Right renal pelvis (tissue), 4 donors: ENCODE measurements around the gene SAMD8. TPM values are rescaled to one million over a fixed set of nuclear protein-coding genes. Genes with fewer than 3 reads are reported as not detected.
"Not testable (repeated sequence)": the region's sequence is repeated elsewhere in the genome, so short reads cannot be mapped to it uniquely, and the experiment has no call there.

ENCODE experiments used
- DNase-seq, 4 donors: peaks; one replicate each; pipeline ENCODE4 v3.0.0-alpha.2; 2013; ENCODE audit warnings: low read depth in 4 of 4, low spot score in 3 of 4, missing footprints in 1 of 4
- polyA plus RNA-seq, 4 donors: library from polyadenylated mRNA; unstranded; fragments of 120-200 nt; gene quantifications; one replicate each; pipeline ENCODE4 v1.2.1, GENCODE V29; 2013; ENCODE audit not compliant: insufficient read length in 4 of 4

SAMD8 gene
- polyA plus RNA-seq, 4 donors = 12.2 to 15.6 (median 14.9) TPM

- peak in 3 of 4 donors; percentile 79 to 91 (median 83) for DNase-seq
These were observed 99.0 kb downstream of the SAMD8 start, which contains the start of gene VDAC2 for GRCh38 chr10:75210282-75211006. Gene VDAC2 (plus strand): TSS chr10:75210796. CDS start chr10:75211159, 363 bp downstream.

GRCh38 chr10:75211007-75211691 lies 99.7 kb downstream of the SAMD8 start:
- no peak for DNase-seq

GRCh38 chr10:75212343-75212742 lies 100.9 kb downstream of the SAMD8 start:
- DNase-seq = no peak

- no peak for DNase-seq
These were observed 108.8 kb downstream of the SAMD8 start for GRCh38 chr10:75220274-75220673.

GRCh38 chr10:75221492-75221891 lies 110.0 kb downstream of the SAMD8 start:
- not testable (repeated sequence) for DNase-seq

GRCh38 chr10:75223507-75223906 lies 112.1 kb downstream of the SAMD8 start:
- no peak for DNase-seq

GRCh38 chr10:75226095-75226494 lies 114.6 kb downstream of the SAMD8 start:
- no peak for DNase-seq

GRCh38 chr10:75226656-75227055 lies 115.2 kb downstream of the SAMD8 start:
- no peak for DNase-seq

- no peak for DNase-seq
These were observed 116.8 kb downstream of the SAMD8 start for GRCh38 chr10:75228278-75228677.

GRCh38 chr10:75228834-75229233 lies 117.4 kb downstream of the SAMD8 start:
- no peak for DNase-seq

- no peak for DNase-seq
These were observed 118.5 kb downstream of the SAMD8 start for GRCh38 chr10:75229971-75230370.

- peak in 2 of 4 donors; percentile 70 to 71 for DNase-seq
These were observed 119.2 kb downstream of the SAMD8 start for GRCh38 chr10:75230600-75231038.

Other genes starting within 250 kb of the SAMD8 start
- 100 to 1,000 TPM; 220 to 268 (median 250) TPM for gene VDAC2, start 99.1 kb downstream of the SAMD8 start, polyA plus RNA-seq
- gene COMTD1, start 124.3 kb downstream of the SAMD8 start, polyA plus RNA-seq = 10 to 100 TPM in 1 of 4 donors, 1 to 10 TPM in 3; 5.4 to 12.3 (median 8.0) TPM